ENCODE measurements around the gene CBX2. TPM values are rescaled to one million over a fixed set of nuclear protein-coding genes. Genes with fewer than 3 reads are reported as not detected.
A peak's percentile ranks its signal among the peaks of the same experiment; 100 is the strongest.

CBX2 gene
- total RNA-seq, 4 donors from 2014 or later = 0.54 to 1.7 (median 1.1) TPM

DNA sequence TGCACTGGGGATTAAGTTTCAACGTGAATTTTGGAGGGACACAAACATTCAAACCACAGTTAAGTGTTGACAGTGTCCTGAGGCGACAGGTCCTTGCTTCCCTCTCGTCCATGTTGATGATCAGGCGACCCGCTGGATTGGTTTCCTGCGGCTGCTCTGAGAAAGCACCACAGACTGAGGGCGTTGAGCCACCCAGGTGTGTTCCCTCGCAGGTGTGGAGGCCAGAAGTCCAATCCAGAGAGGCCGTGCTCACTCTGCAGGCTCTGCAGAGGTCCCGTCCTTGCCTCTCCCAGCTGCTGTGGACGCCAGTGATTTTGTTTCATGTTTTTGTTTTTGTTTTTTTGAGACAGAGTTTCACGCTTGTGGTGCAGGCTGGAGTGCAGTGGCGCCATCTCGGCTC is 22.4 kb upstream of the CBX2 start:
- Histone ChIP-seq H3K36me3 (no peaks in the 10 kb centered on the region), H3K27me3 (peaks cover 9% of the 10 kb centered on the region), H3K4me1 (no peaks in the 10 kb centered on the region), H3K9me3 (no peaks in the 10 kb centered on the region), H3K27ac (no peak overlapping the region), H3K4me3 (replicated peaks in 1 of 3) (no peak overlapping the region)
- TF ChIP-seq POLR2A (IDR thresholded peaks at IDR 0.05) = no peak
- TF ChIP-seq, protein P1, sequence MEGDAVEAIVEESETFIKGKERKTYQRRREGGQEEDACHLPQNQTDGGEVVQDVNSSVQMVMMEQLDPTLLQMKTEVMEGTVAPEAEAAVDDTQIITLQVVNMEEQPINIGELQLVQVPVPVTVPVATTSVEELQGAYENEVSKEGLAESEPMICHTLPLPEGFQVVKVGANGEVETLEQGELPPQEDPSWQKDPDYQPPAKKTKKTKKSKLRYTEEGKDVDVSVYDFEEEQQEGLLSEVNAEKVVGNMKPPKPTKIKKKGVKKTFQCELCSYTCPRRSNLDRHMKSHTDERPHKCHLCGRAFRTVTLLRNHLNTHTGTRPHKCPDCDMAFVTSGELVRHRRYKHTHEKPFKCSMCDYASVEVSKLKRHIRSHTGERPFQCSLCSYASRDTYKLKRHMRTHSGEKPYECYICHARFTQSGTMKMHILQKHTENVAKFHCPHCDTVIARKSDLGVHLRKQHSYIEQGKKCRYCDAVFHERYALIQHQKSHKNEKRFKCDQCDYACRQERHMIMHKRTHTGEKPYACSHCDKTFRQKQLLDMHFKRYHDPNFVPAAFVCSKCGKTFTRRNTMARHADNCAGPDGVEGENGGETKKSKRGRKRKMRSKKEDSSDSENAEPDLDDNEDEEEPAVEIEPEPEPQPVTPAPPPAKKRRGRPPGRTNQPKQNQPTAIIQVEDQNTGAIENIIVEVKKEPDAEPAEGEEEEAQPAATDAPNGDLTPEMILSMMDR (IDR thresholded peaks at IDR 0.05) = no peak
- WGBS, 2 donors = 87 to 90% methylated on average over 14 of the region's 14 CpGs
- DNase-seq = no peak
- intact Hi-C loops (cut with DNase I) = no loop called here

- no peak for DNase-seq
- Histone ChIP-seq H3K4me1 (no peaks in the 10 kb centered on the region), H3K27me3 (no peaks in the 10 kb centered on the region), H3K4me3 (replicated peaks in 1 of 3) (no peak overlapping the region), H3K36me3 (no peaks in the 10 kb centered on the region), H3K27ac (no peak overlapping the region), H3K9me3 (no peaks in the 10 kb centered on the region)
- 94 to 98% methylated on average over 15 of the region's 15 CpGs for WGBS, 2 donors
- intact Hi-C loops (cut with DNase I) = no loop called here
- TF ChIP-seq, protein P1 (IDR thresholded peaks at IDR 0.05) = no peak
- TF ChIP-seq POLR2A (IDR thresholded peaks at IDR 0.05) = no peak
These were observed 20.7 kb upstream of the CBX2 start for GRCh38 chr17:79757140-79757745.

GRCh38 chr17:79758271-79758670 is 19.7 kb upstream of the CBX2 start:
- DNase-seq = peak; percentile 62 to 67
- Histone ChIP-seq H3K27ac (no peak overlapping the region), H3K36me3 (no peaks in the 10 kb centered on the region), H3K4me1 (no peaks in the 10 kb centered on the region), H3K4me3 (replicated peaks in 1 of 3) (no peak overlapping the region), H3K9me3 (no peaks in the 10 kb centered on the region), H3K27me3 (no peaks in the 10 kb centered on the region)
- intact Hi-C loops (cut with DNase I) = no loop called here
- TF ChIP-seq, protein P1 (IDR thresholded peaks at IDR 0.05) = no peak
- no peak for TF ChIP-seq POLR2A (IDR thresholded peaks at IDR 0.05)
- WGBS, 2 donors = 30 to 40% methylated on average over 6 of the region's 6 CpGs

DNA sequence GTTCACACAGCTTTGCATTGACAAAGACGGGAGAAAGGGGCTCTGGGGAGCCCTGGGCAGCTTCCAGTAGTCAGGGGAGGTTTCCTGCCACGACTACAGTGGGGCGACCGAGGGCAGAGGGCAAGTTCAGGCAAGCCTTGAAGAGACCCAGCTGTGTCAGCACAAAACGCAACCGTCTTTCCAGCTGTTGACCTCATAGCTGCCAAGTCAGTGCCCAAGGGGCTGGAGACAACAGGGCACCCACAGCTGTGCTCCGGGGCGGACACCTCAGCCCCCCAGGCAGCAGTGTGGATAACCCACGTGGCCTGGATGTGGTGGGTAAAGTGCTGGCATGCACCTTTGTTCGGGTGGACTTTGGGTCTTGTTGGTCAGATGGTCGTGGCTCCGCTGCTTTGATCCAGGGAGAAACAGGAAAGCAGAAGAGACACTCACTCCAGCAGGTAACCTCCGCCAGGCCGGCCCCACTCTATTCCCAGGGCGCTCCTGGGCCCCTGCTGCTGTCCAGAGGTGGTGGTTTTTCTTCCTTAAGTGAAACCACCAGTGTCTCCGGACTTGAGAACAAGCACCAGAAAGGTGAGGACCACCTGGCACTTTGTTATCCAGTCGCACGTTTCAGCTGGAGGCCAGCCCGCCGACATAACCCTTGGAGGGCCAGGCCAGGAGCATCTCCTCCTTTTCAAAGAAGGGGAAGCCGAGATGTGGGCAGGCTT is 17.6 kb upstream of the CBX2 start:
- intact Hi-C loops (cut with DNase I) = no loop called here
- Histone ChIP-seq H3K9me3 (no peaks in the 10 kb centered on the region), H3K4me3 (replicated peaks in 1 of 3) (no peak overlapping the region), H3K36me3 (no peaks in the 10 kb centered on the region), H3K27ac (no peak overlapping the region), H3K27me3 (no peaks in the 10 kb centered on the region), H3K4me1 (no peaks in the 10 kb centered on the region)
- 86 to 87% methylated on average over 18 to 21 of the region's 21 CpGs for WGBS, 2 donors
- TF ChIP-seq, protein P1 (IDR thresholded peaks at IDR 0.05) = no peak
- no peak for TF ChIP-seq POLR2A (IDR thresholded peaks at IDR 0.05)
- no peak for DNase-seq

DNA sequence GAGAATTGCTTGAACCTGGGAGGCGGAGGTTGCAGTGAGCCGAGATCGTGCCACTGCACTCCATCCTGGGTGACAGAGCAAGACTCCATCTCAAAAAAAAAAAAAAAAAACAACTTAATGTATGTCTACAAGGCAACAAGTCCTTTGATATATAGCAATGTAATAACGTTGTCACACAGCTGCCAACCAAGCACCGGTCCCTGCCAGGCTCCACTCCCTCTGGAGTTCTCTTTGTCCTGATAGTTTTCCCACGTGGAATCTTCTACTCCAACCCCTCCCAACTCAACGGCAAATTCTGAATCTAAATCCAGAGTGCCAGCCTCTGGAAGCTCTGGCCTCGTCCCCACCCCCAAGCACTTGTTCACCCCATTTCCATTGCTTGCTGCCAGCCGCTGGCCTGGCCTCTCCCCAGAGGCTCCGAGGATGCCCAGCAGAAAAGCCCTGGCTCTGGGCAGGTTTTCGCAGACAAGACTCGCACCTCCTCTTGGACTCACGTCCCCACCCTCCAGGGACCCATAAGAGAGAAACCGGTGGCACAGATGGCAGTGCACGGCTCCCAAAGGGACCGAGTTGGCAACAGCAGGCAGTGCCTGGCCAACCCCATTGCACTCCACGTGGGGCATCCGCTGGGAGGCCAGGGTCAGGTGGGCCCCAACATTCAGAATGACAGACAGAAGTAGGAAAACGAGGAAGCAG is 15.9 kb upstream of the CBX2 start:
- DNase-seq = no peak
- H3K27ac ChIP-seq = no peak overlapping the region
- H3K36me3 ChIP-seq = no peaks in the 10 kb centered on the region
- no peaks in the 10 kb centered on the region for H3K27me3 ChIP-seq
- no peaks in the 10 kb centered on the region for H3K9me3 ChIP-seq
- intact Hi-C loops (cut with DNase I) = no loop called here
- no peaks in the 10 kb centered on the region for H3K4me1 ChIP-seq
- H3K4me3 ChIP-seq (replicated peaks in 1 of 3) = no peak overlapping the region
- no peak for TF ChIP-seq POLR2A (IDR thresholded peaks at IDR 0.05)
- TF ChIP-seq, protein P1 (IDR thresholded peaks at IDR 0.05) = no peak
- WGBS, 2 donors = 85 to 86% methylated on average over 19 of the region's 19 CpGs
